ENCODE results near the gene CFAP298.
A peak's percentile ranks its signal among the peaks of the same experiment; 100 is the strongest.
"Not testable (repeated sequence)": the region's sequence is repeated elsewhere in the genome, so short reads cannot be mapped to it uniquely, and the experiment has no call there.

The CFAP298 gene

GRCh38 chr21:32566741-32567389 is 45.3 kb downstream of the CFAP298 start:
- no peak overlapping the region for H3K4me3 ChIP-seq (ENCODE audit: low read depth, low read length)
- no peak overlapping the region for H3K27ac ChIP-seq (ENCODE audit: low read depth, low read length)
- H3K27me3 ChIP-seq (ENCODE audit: insufficient read depth, low read length) = no peaks in the 10 kb centered on the region
- peaks cover 19% of the 10 kb centered on the region for H3K4me1 ChIP-seq (ENCODE audit: control insufficient read depth, insufficient read depth, low read length, unreplicated experiment)
- no peak overlapping the region for H2AFZ ChIP-seq (ENCODE audit: low read length, unreplicated experiment)
- peaks cover 14% of the 10 kb centered on the region; the same call in 1 of the 2 replicates for H3K36me3 ChIP-seq (ENCODE audit: insufficient read depth, low read length)
- H3K79me2 ChIP-seq (ENCODE audit: control insufficient read depth, insufficient read depth, low read length, unreplicated experiment) = no peaks in the 10 kb centered on the region

- Histone ChIP-seq H3K4me3 (ENCODE audit: low read depth, low read length) (no peak overlapping the region), H3K4me1 (ENCODE audit: control insufficient read depth, insufficient read depth, low read length, unreplicated experiment) (peaks cover 19% of the 10 kb centered on the region), H3K79me2 (ENCODE audit: control insufficient read depth, insufficient read depth, low read length, unreplicated experiment) (no peaks in the 10 kb centered on the region), H2AFZ (ENCODE audit: low read length, unreplicated experiment) (no peak overlapping the region), H3K36me3 (ENCODE audit: insufficient read depth, low read length) (peaks cover 14% of the 10 kb centered on the region; the same call in 1 of the 2 replicates), H3K27ac (ENCODE audit: low read depth, low read length) (no peak overlapping the region), H3K27me3 (ENCODE audit: insufficient read depth, low read length) (no peaks in the 10 kb centered on the region)
Observed at GRCh38 chr21:32565856-32566465, 46.2 kb downstream of the CFAP298 start.

GRCh38 chr21:32562915-32563314 is 49.3 kb downstream of the CFAP298 start:
- H3K4me1 ChIP-seq (ENCODE audit: control insufficient read depth, insufficient read depth, low read length, unreplicated experiment) = peaks cover 14% of the 10 kb centered on the region
- no peak overlapping the region for H3K4me3 ChIP-seq (ENCODE audit: low read depth, low read length)
- peaks cover 14% of the 10 kb centered on the region; the same call in 1 of the 2 replicates for H3K36me3 ChIP-seq (ENCODE audit: insufficient read depth, low read length)
- H3K27ac ChIP-seq (ENCODE audit: low read depth, low read length) = peak overlapping the region; percentile 61
- no peaks in the 10 kb centered on the region for H3K27me3 ChIP-seq (ENCODE audit: insufficient read depth, low read length)
- H2AFZ ChIP-seq (ENCODE audit: low read length, unreplicated experiment) = peak overlapping the region; percentile 21
- no peaks in the 10 kb centered on the region for H3K79me2 ChIP-seq (ENCODE audit: control insufficient read depth, insufficient read depth, low read length, unreplicated experiment)

GRCh38 chr21:32562426-32562825 is 49.8 kb downstream of the CFAP298 start:
- no peak overlapping the region for H3K4me3 ChIP-seq (ENCODE audit: low read depth, low read length)
- peak overlapping the region; percentile 21 for H2AFZ ChIP-seq (ENCODE audit: low read length, unreplicated experiment)

GRCh38 chr21:32561476-32561875 is 50.7 kb downstream of the CFAP298 start:
- H3K79me2 ChIP-seq (ENCODE audit: control insufficient read depth, insufficient read depth, low read length, unreplicated experiment); H3K4me3 ChIP-seq (ENCODE audit: low read depth, low read length); H3K27me3 ChIP-seq (ENCODE audit: insufficient read depth, low read length); H3K27ac ChIP-seq (ENCODE audit: low read depth, low read length); H3K36me3 ChIP-seq (ENCODE audit: insufficient read depth, low read length); H3K4me1 ChIP-seq (ENCODE audit: control insufficient read depth, insufficient read depth, low read length, unreplicated experiment); H2AFZ ChIP-seq (ENCODE audit: low read length, unreplicated experiment): not testable (repeated sequence)

More at GRCh38 chr21:32562426-32562825, 49.8 kb downstream of the CFAP298 start:
- no peaks in the 10 kb centered on the region for H3K27me3 ChIP-seq (ENCODE audit: insufficient read depth, low read length)
- H3K79me2 ChIP-seq (ENCODE audit: control insufficient read depth, insufficient read depth, low read length, unreplicated experiment) = no peaks in the 10 kb centered on the region
- H3K36me3 ChIP-seq (ENCODE audit: insufficient read depth, low read length) = peaks cover 14% of the 10 kb centered on the region; the same call in 1 of the 2 replicates
- H3K4me1 ChIP-seq (ENCODE audit: control insufficient read depth, insufficient read depth, low read length, unreplicated experiment) = peaks cover 14% of the 10 kb centered on the region
- peak overlapping the region; percentile 61 for H3K27ac ChIP-seq (ENCODE audit: low read depth, low read length)

GRCh38 chr21:32560896-32561295 is 51.3 kb downstream of the CFAP298 start:
- Histone ChIP-seq H3K79me2 (ENCODE audit: control insufficient read depth, insufficient read depth, low read length, unreplicated experiment) (no peaks in the 10 kb centered on the region), H3K36me3 (ENCODE audit: insufficient read depth, low read length) (0 out of 2 replicates have a peak, but pooled peaks cover 8% of the 10 kb centered on the region), H3K27ac (ENCODE audit: low read depth, low read length) (no peak overlapping the region), H3K4me3 (ENCODE audit: low read depth, low read length) (no peak overlapping the region), H3K27me3 (ENCODE audit: insufficient read depth, low read length) (no peaks in the 10 kb centered on the region), H2AFZ (ENCODE audit: low read length, unreplicated experiment) (no peak overlapping the region), H3K4me1 (ENCODE audit: control insufficient read depth, insufficient read depth, low read length, unreplicated experiment) (peaks cover 7% of the 10 kb centered on the region)

GRCh38 chr21:32559006-32559610 is 53.1 kb downstream of the CFAP298 start:
- H2AFZ ChIP-seq (ENCODE audit: low read length, unreplicated experiment) = no peak overlapping the region
- H3K27me3 ChIP-seq (ENCODE audit: insufficient read depth, low read length) = no peaks in the 10 kb centered on the region
- H3K27ac ChIP-seq (ENCODE audit: low read depth, low read length) = no peak overlapping the region
- H3K79me2 ChIP-seq (ENCODE audit: control insufficient read depth, insufficient read depth, low read length, unreplicated experiment) = no peaks in the 10 kb centered on the region
- no peak overlapping the region for H3K4me3 ChIP-seq (ENCODE audit: low read depth, low read length)
- 0 out of 2 replicates have a peak, but pooled peaks cover 4% of the 10 kb centered on the region for H3K36me3 ChIP-seq (ENCODE audit: insufficient read depth, low read length)
- peaks cover 7% of the 10 kb centered on the region for H3K4me1 ChIP-seq (ENCODE audit: control insufficient read depth, insufficient read depth, low read length, unreplicated experiment)

GRCh38 chr21:32558106-32558505 is 54.1 kb downstream of the CFAP298 start:
- Histone ChIP-seq H3K27ac (ENCODE audit: low read depth, low read length) (no peak overlapping the region), H2AFZ (ENCODE audit: low read length, unreplicated experiment) (no peak overlapping the region), H3K79me2 (ENCODE audit: control insufficient read depth, insufficient read depth, low read length, unreplicated experiment) (no peaks in the 10 kb centered on the region)

GRCh38 chr21:32554832-32555638 is 57.1 kb downstream of the CFAP298 start:
- H3K4me1 ChIP-seq (ENCODE audit: control insufficient read depth, insufficient read depth, low read length, unreplicated experiment) = peaks cover 2% of the 10 kb centered on the region
- no peak overlapping the region for H2AFZ ChIP-seq (ENCODE audit: low read length, unreplicated experiment)
- H3K27me3 ChIP-seq (ENCODE audit: insufficient read depth, low read length) = no peaks in the 10 kb centered on the region
- H3K27ac ChIP-seq (ENCODE audit: low read depth, low read length) = no peak overlapping the region
- no peak overlapping the region for H3K4me3 ChIP-seq (ENCODE audit: low read depth, low read length)
- no peaks in the 10 kb centered on the region for H3K36me3 ChIP-seq (ENCODE audit: insufficient read depth, low read length)
- H3K79me2 ChIP-seq (ENCODE audit: control insufficient read depth, insufficient read depth, low read length, unreplicated experiment) = no peaks in the 10 kb centered on the region

More at GRCh38 chr21:32558106-32558505, 54.1 kb downstream of the CFAP298 start:
- no peak overlapping the region for H3K4me3 ChIP-seq (ENCODE audit: low read depth, low read length)
- no peaks in the 10 kb centered on the region for H3K36me3 ChIP-seq (ENCODE audit: insufficient read depth, low read length)
- H3K4me1 ChIP-seq (ENCODE audit: control insufficient read depth, insufficient read depth, low read length, unreplicated experiment) = peaks cover 7% of the 10 kb centered on the region
- no peaks in the 10 kb centered on the region for H3K27me3 ChIP-seq (ENCODE audit: insufficient read depth, low read length)

GRCh38 chr21:32549886-32550285 is 62.3 kb downstream of the CFAP298 start:
- no peaks in the 10 kb centered on the region for H3K79me2 ChIP-seq (ENCODE audit: control insufficient read depth, insufficient read depth, low read length, unreplicated experiment)
- H3K36me3 ChIP-seq (ENCODE audit: insufficient read depth, low read length) = no peaks in the 10 kb centered on the region
- no peak overlapping the region for H3K4me3 ChIP-seq (ENCODE audit: low read depth, low read length)
- H3K27ac ChIP-seq (ENCODE audit: low read depth, low read length) = no peak overlapping the region
- H3K4me1 ChIP-seq (ENCODE audit: control insufficient read depth, insufficient read depth, low read length, unreplicated experiment) = peaks cover 6% of the 10 kb centered on the region
- H2AFZ ChIP-seq (ENCODE audit: low read length, unreplicated experiment) = no peak overlapping the region
- no peaks in the 10 kb centered on the region for H3K27me3 ChIP-seq (ENCODE audit: insufficient read depth, low read length)

Data from ACC112 (cell line).